ENCODE results near the gene ZNF436.

GRCh38 chr1:23408797-23409290 lies 39.2 kb upstream of the ZNF436 start:
- TF ChIP-seq, protein P1, sequence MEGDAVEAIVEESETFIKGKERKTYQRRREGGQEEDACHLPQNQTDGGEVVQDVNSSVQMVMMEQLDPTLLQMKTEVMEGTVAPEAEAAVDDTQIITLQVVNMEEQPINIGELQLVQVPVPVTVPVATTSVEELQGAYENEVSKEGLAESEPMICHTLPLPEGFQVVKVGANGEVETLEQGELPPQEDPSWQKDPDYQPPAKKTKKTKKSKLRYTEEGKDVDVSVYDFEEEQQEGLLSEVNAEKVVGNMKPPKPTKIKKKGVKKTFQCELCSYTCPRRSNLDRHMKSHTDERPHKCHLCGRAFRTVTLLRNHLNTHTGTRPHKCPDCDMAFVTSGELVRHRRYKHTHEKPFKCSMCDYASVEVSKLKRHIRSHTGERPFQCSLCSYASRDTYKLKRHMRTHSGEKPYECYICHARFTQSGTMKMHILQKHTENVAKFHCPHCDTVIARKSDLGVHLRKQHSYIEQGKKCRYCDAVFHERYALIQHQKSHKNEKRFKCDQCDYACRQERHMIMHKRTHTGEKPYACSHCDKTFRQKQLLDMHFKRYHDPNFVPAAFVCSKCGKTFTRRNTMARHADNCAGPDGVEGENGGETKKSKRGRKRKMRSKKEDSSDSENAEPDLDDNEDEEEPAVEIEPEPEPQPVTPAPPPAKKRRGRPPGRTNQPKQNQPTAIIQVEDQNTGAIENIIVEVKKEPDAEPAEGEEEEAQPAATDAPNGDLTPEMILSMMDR (optimal IDR thresholded peaks at IDR 0.05 in 1 of 3, IDR thresholded peaks at IDR 0.05 in 1 of 3, conservative IDR thresholded peaks at IDR 0.05 in 1 of 3; ENCODE audit: extremely low read depth in 1 of 3, insufficient read depth in 2 of 3, low read length in 3 of 3) = no peak
- no peak for TF ChIP-seq EZH2 (IDR thresholded peaks at IDR 0.05; ENCODE audit: low read length)
